Measurements from ENCODE around the gene IL23A.
"Not testable (repeated sequence)": the region's sequence is repeated elsewhere in the genome, so short reads cannot be mapped to it uniquely, and the experiment has no call there.

Gene IL23A

DNA sequence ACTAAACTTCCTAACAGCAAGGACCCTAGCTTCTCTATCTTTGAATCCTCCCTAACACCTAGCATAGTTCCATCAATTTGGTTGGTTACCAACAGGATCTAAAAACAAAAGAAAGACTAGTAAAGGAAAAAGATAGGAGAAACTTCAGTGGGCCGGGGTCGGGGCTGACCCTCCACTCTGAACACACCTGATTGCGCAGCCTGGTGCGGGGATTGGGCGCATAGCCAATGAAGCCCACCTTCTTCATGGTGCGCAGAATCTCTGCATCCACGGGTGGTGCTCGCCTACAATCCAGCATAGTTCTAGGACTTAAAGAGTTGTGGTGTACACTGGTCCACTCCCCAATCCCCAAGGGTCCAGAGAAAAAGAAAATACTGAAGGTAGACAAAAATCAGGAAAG lies 12.6 kb upstream of the IL23A start:
- no peak for DNase-seq (ENCODE audit: low read depth in 2 of 2)

DNA sequence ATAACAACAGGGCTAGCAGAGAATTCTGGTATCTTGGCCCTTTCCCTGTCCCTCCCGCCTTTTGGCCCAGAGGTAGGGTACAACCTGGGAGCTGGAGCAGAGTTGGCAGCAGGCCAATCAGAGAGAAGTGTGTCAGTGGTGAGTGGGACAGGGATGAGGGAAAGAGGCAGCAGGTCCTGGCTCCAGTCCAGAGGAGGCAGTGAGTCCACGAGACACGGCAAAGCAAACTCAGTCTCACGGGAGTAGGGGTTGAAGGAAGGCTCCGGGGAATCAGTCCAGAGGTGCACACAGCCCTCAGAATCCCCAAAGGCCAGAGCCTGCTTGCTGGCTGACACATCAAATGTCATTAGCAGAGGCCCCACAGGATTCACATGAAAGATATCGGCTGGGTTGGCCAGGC lies 12.2 kb upstream of the IL23A start:
- no peak for DNase-seq (ENCODE audit: low read depth in 2 of 2)

DNA sequence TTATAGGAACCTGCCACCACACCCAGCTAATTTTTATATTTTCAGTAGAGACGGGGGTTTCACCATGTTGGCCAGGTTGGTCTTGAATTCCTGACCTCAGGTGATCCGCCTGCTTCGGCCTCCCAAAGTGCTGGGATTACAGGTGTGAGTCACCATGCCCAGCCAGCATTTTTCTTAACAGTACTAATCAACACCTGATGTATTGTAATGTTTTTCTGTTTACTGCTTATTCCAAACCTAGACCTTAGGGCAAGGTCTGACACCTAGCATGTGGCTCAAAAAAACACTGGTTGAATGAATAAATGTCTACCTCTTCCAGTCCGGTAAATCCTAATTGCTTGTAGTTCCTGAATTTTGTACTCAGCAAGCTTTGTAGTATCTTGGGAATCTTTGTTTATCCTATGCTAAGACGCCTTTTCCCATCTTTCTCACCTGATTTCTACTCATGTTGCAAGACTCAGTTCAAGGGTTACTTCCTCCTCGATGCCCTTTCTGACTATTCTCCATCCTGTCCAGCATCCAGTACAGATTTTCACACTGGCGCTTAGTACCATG lies 7.7 kb upstream of the IL23A start:
- DNase-seq (ENCODE audit: low read depth in 2 of 2): no peak

DNA sequence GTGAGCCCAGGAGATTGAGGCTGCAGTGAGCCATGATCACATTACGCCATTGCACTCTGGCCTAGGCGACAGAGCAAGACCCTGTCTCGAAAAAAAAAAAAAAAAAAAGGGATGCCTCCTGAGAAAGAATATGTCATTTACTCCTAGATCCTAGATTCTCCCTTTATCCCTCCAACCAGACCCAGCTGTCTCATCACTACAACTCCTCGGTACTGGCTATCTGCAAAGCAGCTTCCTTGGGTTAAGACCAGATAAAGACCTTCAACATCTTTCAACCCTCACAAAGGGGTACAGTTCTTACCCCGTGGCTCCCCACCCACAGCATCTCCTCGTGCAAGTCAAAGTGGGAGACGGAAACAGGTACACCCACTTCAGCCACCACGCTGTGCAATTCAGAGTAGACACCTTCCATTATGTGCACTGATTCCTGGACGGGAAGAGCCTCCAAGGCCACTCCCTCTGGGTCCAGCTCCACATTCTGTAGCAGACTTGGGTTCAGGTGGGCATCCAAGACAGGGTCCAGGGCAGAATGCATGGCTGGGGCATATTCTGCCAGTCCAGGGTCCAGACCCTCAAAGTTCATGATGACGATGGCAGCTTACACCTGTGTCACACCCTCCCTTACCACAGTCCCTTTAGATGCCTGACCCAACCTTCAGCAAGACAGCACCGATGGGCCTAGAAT lies 6.0 kb upstream of the IL23A start:
- DNase-seq (ENCODE audit: low read depth in 2 of 2): no peak

DNA sequence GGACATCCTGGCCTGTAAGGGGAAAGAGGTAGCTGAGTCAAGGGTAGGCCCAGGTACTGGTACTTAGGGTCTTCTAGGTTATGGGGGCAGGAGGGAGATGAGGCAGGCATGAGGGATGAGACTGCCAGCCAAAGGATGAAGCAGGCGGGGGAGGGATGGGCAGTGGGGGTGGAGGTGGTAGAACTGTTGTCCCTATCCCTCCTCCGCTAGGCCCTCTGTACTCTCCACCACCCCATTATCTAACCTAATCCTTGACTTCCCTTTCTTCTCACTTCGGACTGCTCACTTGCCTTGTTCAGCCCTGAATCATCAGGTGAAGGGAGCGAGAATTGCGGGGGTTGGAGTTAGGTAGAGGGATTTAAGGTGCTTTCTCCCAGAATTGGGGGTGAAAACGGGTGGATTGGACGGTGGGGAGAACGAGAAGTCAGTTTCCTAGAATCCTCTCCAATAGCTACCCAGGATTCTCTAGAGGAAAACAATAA lies 5.4 kb upstream of the IL23A start:
- DNase-seq (ENCODE audit: low read depth in 2 of 2): no peak

DNA sequence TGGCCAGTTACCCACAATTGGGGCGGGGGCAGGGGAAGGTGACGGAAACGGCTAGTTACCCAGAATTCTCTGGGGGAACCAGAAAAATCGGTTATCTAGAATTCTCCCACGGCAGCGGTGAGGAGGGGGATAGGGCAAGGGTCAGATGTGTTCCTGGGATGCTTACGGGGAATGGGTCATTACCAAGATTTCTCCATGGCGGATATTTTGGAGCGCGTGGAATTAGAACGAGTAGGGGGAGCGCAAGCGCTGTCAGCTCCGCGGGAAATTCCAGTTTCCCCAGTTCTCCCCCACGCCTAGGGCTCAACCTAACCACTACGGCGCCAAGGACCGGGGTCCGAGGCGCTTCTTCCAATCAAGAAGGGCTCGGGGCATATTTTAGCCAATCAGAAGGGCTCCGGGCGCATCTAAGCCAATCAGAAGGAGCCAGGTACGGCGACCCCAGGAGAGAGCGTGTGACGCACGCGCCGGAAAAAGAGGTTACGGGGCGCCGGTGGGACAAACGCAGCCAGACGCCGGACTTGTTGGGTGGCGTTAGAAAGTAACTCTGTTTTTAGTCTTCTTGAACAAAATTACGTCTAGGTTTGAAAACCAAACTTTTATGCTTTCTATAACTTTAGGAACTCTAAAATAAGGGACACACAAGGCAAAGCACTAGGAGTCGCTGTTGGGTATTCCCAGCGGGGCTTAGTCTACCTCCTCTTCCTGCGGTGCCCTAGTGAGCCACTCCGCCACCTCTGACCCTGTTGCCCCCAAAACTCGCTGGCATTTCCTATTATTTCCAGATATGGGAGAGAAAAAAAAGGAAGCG lies 4.8 kb upstream of the IL23A start, which contains the start of gene PAN2:
Gene PAN2 (minus strand): TSS at position 322 of the 811 bp plus-strand sequence. CDS start 906 bp downstream, outside the sequence.
- DNase-seq (ENCODE audit: low read depth in 2 of 2): peak; percentile 80 to 82

DNA sequence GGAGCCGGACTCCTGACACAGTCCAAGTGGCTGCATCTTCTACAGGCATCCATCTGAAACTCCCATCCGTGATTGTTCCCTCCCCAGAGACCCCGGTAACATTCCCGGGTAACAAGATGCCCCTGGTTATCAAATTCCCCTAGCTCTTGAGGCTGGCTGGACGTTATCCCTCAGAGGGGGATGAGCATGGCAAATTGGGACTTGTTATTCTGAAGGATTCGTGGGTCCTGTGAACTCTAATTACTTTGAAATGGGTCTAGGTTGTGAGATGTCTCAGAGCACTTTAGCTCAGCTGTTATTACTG lies 4.2 kb upstream of the IL23A start:
- no peak for DNase-seq (ENCODE audit: low read depth in 2 of 2)

DNA sequence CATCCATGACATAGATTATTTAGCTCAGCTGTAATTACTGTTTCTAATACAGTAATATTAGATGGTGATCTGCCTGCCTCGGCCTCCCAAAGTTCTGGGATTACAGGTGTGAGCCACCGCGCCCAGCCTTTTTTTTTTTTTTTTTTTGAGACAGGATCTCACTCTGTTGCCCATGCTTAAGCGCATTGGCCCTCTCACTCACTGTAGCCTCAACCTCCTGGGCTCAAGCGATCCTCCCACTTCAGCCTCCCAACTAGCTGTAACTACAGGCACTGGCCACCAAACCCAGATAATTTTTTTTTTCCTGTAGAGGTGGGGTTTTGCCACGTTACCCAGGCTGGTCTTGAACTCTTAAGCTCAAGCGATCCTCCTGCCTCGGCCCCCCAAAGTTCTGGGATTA lies 3.2 kb upstream of the IL23A start:
- DNase-seq (ENCODE audit: low read depth in 2 of 2): not testable (repeated sequence)

DNA sequence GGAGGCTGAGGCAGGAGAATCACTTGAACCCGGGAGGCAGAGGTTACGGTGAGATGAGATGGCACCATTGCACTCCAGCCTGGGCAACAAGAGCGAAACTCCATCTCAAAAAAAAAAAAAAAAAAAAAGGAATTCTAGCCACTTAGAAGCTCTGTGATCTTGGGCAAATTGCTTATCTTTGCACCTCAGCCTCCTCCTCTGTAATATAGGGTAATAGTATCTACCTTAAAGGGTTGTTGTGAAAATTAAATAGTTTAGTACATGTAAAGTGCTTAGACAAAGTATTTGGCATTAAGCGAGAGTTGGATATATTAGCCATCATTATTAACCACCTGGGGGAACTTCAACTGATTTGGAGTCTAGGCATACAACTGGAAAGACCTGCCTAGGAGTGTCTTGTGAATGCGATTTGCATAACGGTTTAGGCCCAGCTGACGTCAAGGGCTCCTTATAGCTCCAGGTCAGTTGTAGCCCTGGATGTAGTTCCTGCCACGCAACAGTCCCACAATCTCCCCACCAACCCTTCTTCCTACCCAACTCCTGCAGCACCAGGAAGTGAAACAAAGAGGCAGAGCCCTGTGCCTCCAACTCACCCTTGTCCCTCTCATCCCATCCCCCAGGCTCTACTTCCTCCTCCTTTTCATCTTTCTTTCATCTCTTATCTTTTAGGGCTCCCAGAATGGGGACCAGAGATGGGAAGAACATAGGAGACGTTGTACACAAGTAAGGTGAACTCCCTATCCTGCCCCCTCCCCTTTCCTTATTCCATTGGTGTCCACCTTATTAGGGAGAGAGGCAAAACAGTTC lies 2.1 kb upstream of the IL23A start:
- no peak for DNase-seq (ENCODE audit: low read depth in 2 of 2)

DNA sequence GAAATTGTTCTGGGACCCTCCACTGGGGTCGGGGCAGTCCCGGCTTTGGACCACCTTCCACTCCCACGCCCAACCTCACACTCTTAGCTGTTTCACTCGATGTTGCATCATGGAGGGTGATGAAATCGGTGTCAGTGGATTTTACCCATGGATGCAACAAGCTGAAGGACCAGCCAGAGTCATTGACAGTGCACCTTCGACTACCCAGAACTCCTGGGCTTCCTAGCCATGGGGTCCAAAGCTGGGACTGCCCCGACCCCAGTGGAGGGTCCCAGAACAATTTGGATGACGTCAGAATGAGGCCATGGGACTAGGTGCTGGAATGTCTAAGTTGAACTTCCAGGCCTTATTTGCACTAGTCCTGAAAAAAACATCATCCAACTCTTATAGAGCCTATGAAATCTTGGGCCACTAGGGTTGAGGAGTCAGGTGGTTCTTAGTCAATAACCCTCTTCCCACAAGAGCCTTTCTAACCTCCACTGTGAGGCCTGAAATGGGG lies 882 bp upstream of the IL23A start:
- DNase-seq (ENCODE audit: low read depth in 2 of 2): no peak

DNA sequence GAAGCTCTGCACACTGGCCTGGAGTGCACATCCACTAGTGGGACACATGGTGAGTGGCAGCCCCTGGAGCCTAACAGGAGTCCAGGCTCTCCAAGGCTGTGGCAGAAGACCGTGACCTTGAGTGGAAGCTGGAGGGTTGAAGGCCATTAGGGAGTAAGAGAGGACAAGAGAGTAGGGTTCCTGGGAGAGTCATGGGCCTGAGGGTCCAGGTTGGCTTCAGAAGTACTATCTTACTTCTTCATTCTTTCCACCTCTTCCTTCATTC lies 406 bp downstream of the IL23A start:
- DNase-seq (ENCODE audit: low read depth in 2 of 2): no peak

DNA sequence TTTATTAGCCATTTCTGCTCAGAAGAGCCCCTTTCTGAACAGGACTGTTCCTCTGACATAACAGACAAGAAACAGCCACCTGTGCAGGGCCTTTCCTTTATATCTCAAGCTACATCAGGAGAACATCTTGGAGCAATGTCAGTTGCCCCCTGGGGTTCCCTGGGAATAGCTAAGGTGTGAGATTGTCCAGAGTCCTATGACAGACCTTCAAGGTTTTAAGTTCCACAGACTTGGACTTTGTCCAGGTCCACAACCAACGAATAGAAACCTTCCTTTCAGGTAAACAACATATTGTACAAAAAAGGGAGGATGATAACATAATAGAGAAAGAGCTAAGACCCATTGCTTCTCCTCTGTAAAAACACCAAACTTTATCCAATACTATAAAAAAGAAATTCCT lies 2.9 kb downstream of the IL23A start:
- no peak for DNase-seq (ENCODE audit: low read depth in 2 of 2)

DNA sequence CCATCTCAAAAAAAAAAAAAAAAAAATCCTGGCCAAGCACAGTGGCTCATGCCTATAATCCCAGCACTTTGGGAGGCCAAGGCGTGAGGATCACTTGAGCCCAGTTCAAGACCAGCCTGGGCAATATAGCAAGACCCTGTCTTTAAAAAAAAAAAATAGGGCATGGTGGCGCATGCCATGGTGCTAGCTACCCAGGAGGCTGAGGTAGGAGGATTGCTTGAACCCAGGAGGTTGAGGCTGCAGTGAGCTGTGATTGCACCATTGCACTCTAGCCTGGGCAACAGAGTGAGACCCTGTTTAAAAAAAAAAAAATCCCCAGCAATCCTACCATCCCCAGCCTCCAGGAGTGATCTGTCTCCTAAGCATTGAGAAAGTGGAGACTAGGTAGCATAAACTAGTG lies 3.6 kb downstream of the IL23A start:
- DNase-seq (ENCODE audit: low read depth in 2 of 2): not testable (repeated sequence)

DNA sequence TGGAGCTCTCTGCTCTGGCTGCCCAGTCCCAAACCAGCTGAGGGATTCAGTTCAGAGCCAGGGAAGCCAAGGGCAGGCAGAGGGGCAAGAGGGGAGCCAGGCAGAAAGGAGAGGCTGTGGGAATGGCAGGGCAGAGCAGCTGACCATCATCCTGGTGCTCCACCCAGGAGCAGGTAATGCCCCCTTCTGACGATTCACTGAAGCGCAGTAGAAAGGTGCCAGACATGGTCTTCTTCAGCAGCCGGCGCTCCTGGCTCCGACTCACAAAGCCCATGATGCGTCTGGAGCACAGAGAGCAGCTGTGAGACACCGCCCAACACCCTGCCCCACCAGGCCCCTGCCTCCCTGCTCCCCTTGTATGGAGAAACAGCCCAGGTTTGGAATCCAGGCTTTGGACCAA lies 8.0 kb downstream of the IL23A start:
- no peak for DNase-seq (ENCODE audit: low read depth in 2 of 2)

DNA sequence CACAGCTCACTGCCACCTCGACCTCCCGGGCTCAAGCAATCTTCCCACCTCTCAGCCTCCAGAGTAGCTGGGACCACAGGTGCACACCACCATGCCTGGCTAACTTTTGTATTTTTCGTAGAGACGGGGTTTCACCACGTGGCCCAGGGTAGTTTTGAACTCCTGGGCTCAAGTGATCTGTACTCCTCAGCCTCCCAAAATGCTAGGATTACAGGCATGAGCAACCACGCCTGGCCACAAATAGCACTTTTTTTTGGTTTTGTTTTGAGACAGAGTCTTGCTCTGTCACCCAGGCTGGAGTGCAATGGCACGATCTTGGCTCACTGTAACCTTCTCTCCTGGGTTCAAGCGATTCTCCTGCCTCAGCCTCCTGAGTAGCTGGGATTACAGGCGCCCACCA lies 8.6 kb downstream of the IL23A start:
- not testable (repeated sequence) for DNase-seq (ENCODE audit: low read depth in 2 of 2)

DNA sequence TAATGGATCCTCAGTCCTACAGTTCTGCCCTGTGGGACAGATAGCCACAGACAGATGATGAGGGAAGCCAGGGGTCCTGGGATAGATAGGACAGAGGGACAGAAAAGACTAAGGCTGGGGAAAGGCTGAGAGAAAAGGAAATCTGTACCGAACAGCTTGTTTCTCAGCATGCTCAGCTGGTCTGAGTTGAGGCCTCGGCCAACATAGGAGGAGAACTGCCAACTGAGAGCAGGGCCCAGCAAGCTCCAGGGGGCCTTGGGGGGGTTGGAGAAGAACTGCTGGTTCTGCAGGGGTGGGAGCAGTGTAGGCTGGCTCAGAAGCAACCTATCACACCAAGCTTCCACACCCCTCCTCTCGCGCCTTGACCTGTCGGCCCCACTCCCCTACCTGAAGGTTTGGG lies 10.1 kb downstream of the IL23A start:
- DNase-seq (ENCODE audit: low read depth in 2 of 2): no peak

DNA sequence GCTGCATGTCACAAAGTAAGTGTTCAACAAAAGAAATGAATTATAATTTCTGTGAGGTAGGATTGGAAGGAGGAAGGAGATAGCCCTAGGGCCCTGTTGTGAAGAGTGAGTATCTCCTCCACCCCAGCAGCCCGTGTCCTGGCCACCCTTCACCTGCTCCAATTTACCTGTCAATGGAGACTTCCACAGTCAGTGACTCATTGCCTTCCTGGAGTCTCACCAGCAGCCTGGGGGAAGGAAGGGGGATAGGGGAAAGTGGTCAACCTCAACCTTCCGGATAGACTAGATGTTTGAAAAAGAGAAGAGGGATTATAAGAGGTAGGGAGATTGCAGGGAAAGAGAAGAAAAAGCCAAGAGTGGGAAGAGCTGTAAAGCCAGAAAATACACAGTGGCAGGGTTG lies 12.0 kb downstream of the IL23A start:
- DNase-seq (ENCODE audit: low read depth in 2 of 2): no peak

DNA sequence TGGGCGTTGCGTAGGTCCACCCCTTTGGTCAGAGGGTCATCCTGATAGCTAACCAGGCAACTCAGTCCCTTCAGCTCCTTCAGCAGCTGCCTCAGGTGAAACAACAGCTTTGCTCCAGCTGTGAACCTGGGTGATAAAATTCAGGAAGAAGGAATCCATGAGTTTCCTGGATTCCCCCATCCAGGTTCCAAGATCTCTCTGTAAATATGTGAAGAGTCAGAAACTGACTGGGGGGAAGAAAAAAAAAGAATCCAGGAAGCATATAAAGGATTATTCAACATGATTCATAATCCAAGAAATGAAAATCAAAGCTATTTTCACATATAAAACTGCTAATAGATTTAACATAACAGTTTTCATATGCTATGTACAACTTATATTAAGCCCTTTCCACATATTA lies 12.6 kb downstream of the IL23A start:
- DNase-seq (ENCODE audit: low read depth in 2 of 2): no peak

DNA sequence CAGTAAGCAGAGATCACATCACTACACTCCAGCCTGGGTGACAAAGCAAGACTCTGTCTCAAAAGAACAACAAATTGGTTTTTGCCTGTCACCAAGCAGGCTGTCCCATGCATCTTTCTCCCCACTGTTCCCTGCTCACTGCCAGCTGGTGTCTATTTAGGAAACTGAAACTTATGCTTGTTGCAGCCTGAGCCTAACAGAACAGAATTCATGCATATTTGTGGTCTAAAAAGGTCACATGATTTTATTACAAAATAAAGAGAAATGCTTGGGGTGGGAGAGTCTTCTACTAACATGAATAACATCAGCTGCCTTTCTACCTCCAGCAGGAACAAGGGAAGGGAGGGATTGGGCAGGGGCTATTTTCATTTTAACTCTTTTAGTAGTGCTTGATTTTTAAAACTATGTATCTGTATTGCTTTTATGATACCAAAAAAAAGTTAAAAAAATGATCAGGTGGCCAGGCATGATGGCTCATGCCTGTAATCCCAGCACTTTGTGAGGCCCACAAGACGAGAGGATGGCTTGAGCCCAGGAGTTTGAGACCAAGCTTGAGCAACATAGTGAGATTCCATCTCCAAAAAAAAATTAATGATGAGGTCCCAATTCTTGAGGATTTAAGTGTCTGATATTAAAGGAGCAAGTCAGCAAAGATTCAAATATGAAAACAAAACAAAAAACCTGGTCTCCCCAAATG lies 20.3 kb downstream of the IL23A start:
- DNase-seq (ENCODE audit: low read depth in 2 of 2): no peak

DNA sequence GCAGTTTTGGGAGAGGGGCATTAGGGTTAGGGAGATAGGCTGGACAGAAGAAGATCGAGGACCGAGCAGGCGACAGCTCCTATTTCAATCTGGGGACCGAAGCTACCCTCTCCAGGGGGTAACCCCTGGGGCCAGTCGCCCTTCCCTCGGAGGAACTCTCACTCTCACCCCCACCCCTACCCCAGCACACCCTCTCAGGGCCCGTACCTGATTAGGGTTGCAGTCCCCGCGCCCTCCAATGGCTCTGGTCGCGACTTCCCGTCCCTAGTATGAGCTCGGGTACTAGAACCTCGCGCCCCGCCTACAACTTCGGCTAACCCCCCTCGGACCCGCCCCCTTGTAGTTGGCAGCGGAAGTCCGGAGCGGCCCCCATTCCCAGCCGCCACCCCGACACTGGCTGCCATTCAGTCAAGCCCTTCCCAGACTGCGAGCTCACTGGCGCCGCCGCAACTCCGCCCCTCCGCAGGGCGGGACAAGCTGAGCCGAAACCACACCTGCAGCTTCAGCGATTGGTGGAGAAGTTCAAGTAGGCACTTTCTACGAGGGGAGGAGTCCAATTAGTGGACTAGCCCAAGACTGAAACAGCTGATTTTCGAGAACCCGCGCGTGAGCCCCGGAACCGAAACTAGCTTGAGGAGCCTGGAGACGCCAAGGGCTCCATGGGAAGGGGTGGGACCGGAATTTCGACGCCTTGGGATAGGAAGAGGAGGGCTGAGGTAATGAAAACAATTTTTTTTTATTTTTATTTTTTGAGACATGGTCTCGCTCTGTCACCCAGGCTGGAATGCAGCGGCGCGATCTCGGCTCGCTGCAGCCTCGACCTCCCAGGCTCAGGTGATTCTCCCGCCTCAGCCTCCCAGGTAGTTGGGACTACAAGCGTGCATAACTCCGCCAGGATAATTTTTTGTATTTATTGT lies 21.4 kb downstream of the IL23A start, which contains the start of gene STAT2:
Gene STAT2 (minus strand): TSS at position 257 of the 917 bp plus-strand sequence. CDS start 3,536 bp downstream, outside the sequence.
- DNase-seq (ENCODE audit: low read depth in 2 of 2): peak; percentile 94 to 99

Data from stimulated activated CD4-positive, alpha-beta T cell treated with anti-CD3 and anti-CD28 coated beads, Interleukin-1b, Interleukin-23, amount 100 ng/mL, for 1 hour (primary cell).